Mesendoderm (in vitro differentiated cells): ENCODE data around the gene CCDC28B.

Experiments used
- DNase-seq: peaks from one replicate; pipeline ENCODE4 v3.0.0; 2013
- H2AK5ac ChIP-seq: 2 replicates; pipeline ENCODE4 v1.6.1; 2013; ENCODE audit warnings: low read length, inconsistent platforms
- H2BK120ac ChIP-seq: 2 replicates; pipeline ENCODE4 v1.6.1; 2013; ENCODE audit warnings: low read depth, mild to moderate bottlenecking, low read length, moderate library complexity, mixed read lengths
- H2BK15ac ChIP-seq: replicated peaks from 2 replicates; pipeline ENCODE4 v1.6.1; 2013; ENCODE audit warnings: low read depth, mild to moderate bottlenecking, moderate library complexity
- H2BK5ac ChIP-seq: 2 replicates; pipeline ENCODE4 v1.6.1; 2013; ENCODE audit warnings: low read length, inconsistent platforms
- H3K18ac ChIP-seq: 2 replicates; pipeline ENCODE4 v1.6.1; 2013; ENCODE audit warnings: mild to moderate bottlenecking, low read length, mixed read lengths
- H3K23ac ChIP-seq: one replicate; pipeline ENCODE4 v1.6.1; 2013; ENCODE audit warnings: low read length
- H3K27ac ChIP-seq: 2 replicates; pipeline ENCODE4 v1.5.1; 2013; ENCODE audit warnings: low read depth, mild to moderate bottlenecking, inconsistent platforms, low read length, moderate library complexity
- H3K27me3 ChIP-seq: 2 replicates; pipeline ENCODE4 v1.6.1; 2013; ENCODE audit warnings: low read length, control low read depth, mild to moderate bottlenecking, inconsistent platforms; ENCODE audit not compliant: insufficient read depth, poor library complexity
- H3K36me3 ChIP-seq: 2 replicates; pipeline ENCODE4 v1.6.1; 2013; ENCODE audit warnings: low read length, inconsistent platforms; ENCODE audit not compliant: control insufficient read depth, insufficient read depth
- H3K4ac ChIP-seq: one replicate; pipeline ENCODE4 v1.6.1; 2013; ENCODE audit warnings: low read depth, mild to moderate bottlenecking, low read length, moderate library complexity
- H3K4me1 ChIP-seq: 2 replicates; pipeline ENCODE4 v1.6.1; 2013; ENCODE audit warnings: low read depth, low read length, inconsistent platforms; ENCODE audit not compliant: control insufficient read depth
- H3K4me2 ChIP-seq: 2 replicates; pipeline ENCODE4 v1.6.1; 2013; ENCODE audit warnings: low read length
- H3K4me3 ChIP-seq: 2 replicates; pipeline ENCODE4 v1.5.1; 2013; ENCODE audit warnings: mild to moderate bottlenecking, low read length
- H3K56ac ChIP-seq: one replicate; pipeline ENCODE4 v1.6.1; 2013; ENCODE audit warnings: low read length
- H3K79me1 ChIP-seq: 2 replicates; pipeline ENCODE4 v1.6.1; 2013; ENCODE audit warnings: low read length, inconsistent platforms
- H3K79me2 ChIP-seq: 2 replicates; pipeline ENCODE4 v1.6.1; 2013; ENCODE audit warnings: mild to moderate bottlenecking, low read length; ENCODE audit not compliant: control insufficient read depth, insufficient read depth
- H3K9ac ChIP-seq: 2 replicates; pipeline ENCODE4 v1.6.1; 2013; ENCODE audit warnings: low read length, inconsistent platforms
- H4K5ac ChIP-seq: one replicate; pipeline ENCODE4 v1.6.1; 2013; ENCODE audit warnings: low read length
- H4K8ac ChIP-seq: one replicate; pipeline ENCODE4 v1.6.1; 2013; ENCODE audit warnings: low read depth, mild to moderate bottlenecking, control low read depth, low read length, moderate library complexity
- WGBS: extraction: QIAGEN DNeasy Blood & Tissue Kit; methylation state at CpG from one replicate; pipeline ENCODE4 v1.1.7; 2013; ENCODE audit warnings: low lambda C conversion rate, missing lambda C conversion rate; ENCODE audit not compliant: insufficient coverage; ENCODE audit errors: extremely low coverage; 5-methylcytosine and 5-hydroxymethylcytosine counted together

CCDC28B gene

GRCh38 chr1:32247452-32247851, 47.1 kb downstream of the CCDC28B start:
- H3K27me3 ChIP-seq = no peaks in the 10 kb centered on the region
- no peak overlapping the region for H3K9ac ChIP-seq
- DNase-seq = no peak
- no peak overlapping the region for H4K5ac ChIP-seq
- H3K56ac ChIP-seq = no peak overlapping the region
- no peak overlapping the region for H2BK5ac ChIP-seq
- H2AK5ac ChIP-seq = no peak overlapping the region
- WGBS = no CpG with 5 or more reads among the region's 12 CpGs
- no peaks in the 10 kb centered on the region for H3K36me3 ChIP-seq
- H3K4ac ChIP-seq = no peak overlapping the region
- peaks cover 1% of the 10 kb centered on the region for H3K4me1 ChIP-seq
- no peak overlapping the region for H3K4me2 ChIP-seq
- no peak overlapping the region for H2BK15ac ChIP-seq
- H3K18ac ChIP-seq = no peak overlapping the region
- no peaks in the 10 kb centered on the region for H3K79me1 ChIP-seq
- H4K8ac ChIP-seq = no peak overlapping the region
- no peak overlapping the region for H2BK120ac ChIP-seq
- no peaks in the 10 kb centered on the region for H3K79me2 ChIP-seq
- H3K27ac ChIP-seq = no peak overlapping the region
- no peak overlapping the region for H3K23ac ChIP-seq
- no peak overlapping the region for H3K4me3 ChIP-seq

- DNase-seq = peak; percentile 91
- Histone ChIP-seq H2AK5ac (no peak overlapping the region), H3K79me1 (no peaks in the 10 kb centered on the region), H3K23ac (no peak overlapping the region), H3K4me2 (peak overlapping the region; percentile 46), H3K36me3 (no peaks in the 10 kb centered on the region), H3K56ac (peak overlapping the region; percentile 25), H2BK15ac (no peak overlapping the region), H3K4ac (no peak overlapping the region), H3K27me3 (no peaks in the 10 kb centered on the region), H3K79me2 (no peaks in the 10 kb centered on the region), H3K9ac (no peak overlapping the region), H4K5ac (no peak overlapping the region), H2BK5ac (no peak overlapping the region), H4K8ac (no peak overlapping the region), H3K4me3 (no peak overlapping the region), H3K18ac (no peak overlapping the region), H2BK120ac (no peak overlapping the region), H3K4me1 (peaks cover 1% of the 10 kb centered on the region), H3K27ac (no peak overlapping the region)
- no CpG with 5 or more reads among the region's 31 CpGs for WGBS
Observed at GRCh38 chr1:32247983-32248889, 47.8 kb downstream of the CCDC28B start.

GRCh38 chr1:32249831-32250525, 49.6 kb downstream of the CCDC28B start:
- Histone ChIP-seq H3K36me3 (no peaks in the 10 kb centered on the region), H3K18ac (no peak overlapping the region), H4K5ac (no peak overlapping the region), H3K4me3 (no peak overlapping the region), H4K8ac (no peak overlapping the region), H3K4ac (no peak overlapping the region), H3K79me1 (no peaks in the 10 kb centered on the region), H2AK5ac (no peak overlapping the region), H3K4me2 (no peak overlapping the region), H2BK120ac (no peak overlapping the region), H3K79me2 (no peaks in the 10 kb centered on the region), H3K27ac (no peak overlapping the region), H3K4me1 (peaks cover 1% of the 10 kb centered on the region), H3K9ac (no peak overlapping the region), H2BK15ac (no peak overlapping the region), H3K27me3 (no peaks in the 10 kb centered on the region), H3K23ac (no peak overlapping the region), H3K56ac (peak overlapping the region; percentile 28), H2BK5ac (no peak overlapping the region)
- WGBS = no CpG with 5 or more reads among the region's 9 CpGs
- DNase-seq = no peak

GRCh38 chr1:32250893-32251716, 50.7 kb downstream of the CCDC28B start, which contains the start of gene LCK:
LCK (plus strand) TSS chr1:32251265; CDS start chr1:32274330, 23,065 bp downstream.
- WGBS = no CpG with 5 or more reads among the region's 25 CpGs

More at GRCh38 chr1:32250893-32251716, 50.7 kb downstream of the CCDC28B start, which contains the start of gene LCK:
- H2BK5ac ChIP-seq = no peak within 1 kb of the TSS
- no peaks in the 10 kb centered on the region for H3K79me2 ChIP-seq
- H3K56ac ChIP-seq = peak within 1 kb of the TSS; percentile 28
- no peak within 1 kb of the TSS for H3K23ac ChIP-seq
- no peaks in the 10 kb centered on the region for H3K79me1 ChIP-seq
- no peak for DNase-seq
- H3K4me3 ChIP-seq = no peak within 1 kb of the TSS
- H2BK15ac ChIP-seq = no peak within 1 kb of the TSS
- H3K9ac ChIP-seq = no peak within 1 kb of the TSS
- no peaks in the 10 kb centered on the region for H3K27me3 ChIP-seq
- peaks cover 1% of the 10 kb centered on the region for H3K4me1 ChIP-seq
- no peak within 1 kb of the TSS for H2BK120ac ChIP-seq
- no peak within 1 kb of the TSS for H3K27ac ChIP-seq
- no peak within 1 kb of the TSS for H3K18ac ChIP-seq
- no peak within 1 kb of the TSS for H4K5ac ChIP-seq
- no peak within 1 kb of the TSS for H3K4me2 ChIP-seq
- H3K4ac ChIP-seq = no peak within 1 kb of the TSS
- H4K8ac ChIP-seq = no peak within 1 kb of the TSS
- no peak within 1 kb of the TSS for H2AK5ac ChIP-seq
- H3K36me3 ChIP-seq = no peaks in the 10 kb centered on the region
